ENCODE measurements around the gene PCBD2.

Gene PCBD2

GRCh38 chr5:135008556-135008955 is 103.6 kb downstream of the PCBD2 start:
- Histone ChIP-seq H3K4me1 (ENCODE audit: low read length) (peaks cover 6% of the 10 kb centered on the region; the same call in 1 of the 2 replicates), H2AFZ (ENCODE audit: low read length) (no peak overlapping the region), H3K9ac (ENCODE audit: low read length) (no peak overlapping the region), H3K9me3 (replicated peaks; ENCODE audit: insufficient read depth, low read length) (no peaks in the 10 kb centered on the region), H3K79me2 (ENCODE audit: low read length) (no peaks in the 10 kb centered on the region), H3K4me3 (ENCODE audit: low read length) (no peak overlapping the region), H4K20me1 (ENCODE audit: insufficient read depth, low read length) (no peaks in the 10 kb centered on the region), H3K9me2 (replicated peaks; ENCODE audit: insufficient read depth, low read length) (no peaks in the 10 kb centered on the region), H3K4me2 (ENCODE audit: low read depth, low read length) (no peak overlapping the region), H3K36me3 (replicated peaks; ENCODE audit: insufficient read depth, low read length) (no peaks in the 10 kb centered on the region), H3K27me3 (replicated peaks; ENCODE audit: insufficient read depth, low read length) (no peaks in the 10 kb centered on the region), H3K27ac (ENCODE audit: low read length) (no peak overlapping the region), H3F3A (ENCODE audit: insufficient read depth, low read length) (no peaks in the 10 kb centered on the region)
- no peak for DNase-seq
- TF ChIP-seq, protein P1, sequence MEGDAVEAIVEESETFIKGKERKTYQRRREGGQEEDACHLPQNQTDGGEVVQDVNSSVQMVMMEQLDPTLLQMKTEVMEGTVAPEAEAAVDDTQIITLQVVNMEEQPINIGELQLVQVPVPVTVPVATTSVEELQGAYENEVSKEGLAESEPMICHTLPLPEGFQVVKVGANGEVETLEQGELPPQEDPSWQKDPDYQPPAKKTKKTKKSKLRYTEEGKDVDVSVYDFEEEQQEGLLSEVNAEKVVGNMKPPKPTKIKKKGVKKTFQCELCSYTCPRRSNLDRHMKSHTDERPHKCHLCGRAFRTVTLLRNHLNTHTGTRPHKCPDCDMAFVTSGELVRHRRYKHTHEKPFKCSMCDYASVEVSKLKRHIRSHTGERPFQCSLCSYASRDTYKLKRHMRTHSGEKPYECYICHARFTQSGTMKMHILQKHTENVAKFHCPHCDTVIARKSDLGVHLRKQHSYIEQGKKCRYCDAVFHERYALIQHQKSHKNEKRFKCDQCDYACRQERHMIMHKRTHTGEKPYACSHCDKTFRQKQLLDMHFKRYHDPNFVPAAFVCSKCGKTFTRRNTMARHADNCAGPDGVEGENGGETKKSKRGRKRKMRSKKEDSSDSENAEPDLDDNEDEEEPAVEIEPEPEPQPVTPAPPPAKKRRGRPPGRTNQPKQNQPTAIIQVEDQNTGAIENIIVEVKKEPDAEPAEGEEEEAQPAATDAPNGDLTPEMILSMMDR (IDR thresholded peaks at IDR 0.05; ENCODE audit: low read length) = no peak
- TF ChIP-seq EZH2 (optimal IDR thresholded peaks at IDR 0.05; ENCODE audit: low read depth, low read length) (no peak), EZH2phosphoT487 (IDR thresholded peaks at IDR 0.05; ENCODE audit: low read length) (no peak)

DNA sequence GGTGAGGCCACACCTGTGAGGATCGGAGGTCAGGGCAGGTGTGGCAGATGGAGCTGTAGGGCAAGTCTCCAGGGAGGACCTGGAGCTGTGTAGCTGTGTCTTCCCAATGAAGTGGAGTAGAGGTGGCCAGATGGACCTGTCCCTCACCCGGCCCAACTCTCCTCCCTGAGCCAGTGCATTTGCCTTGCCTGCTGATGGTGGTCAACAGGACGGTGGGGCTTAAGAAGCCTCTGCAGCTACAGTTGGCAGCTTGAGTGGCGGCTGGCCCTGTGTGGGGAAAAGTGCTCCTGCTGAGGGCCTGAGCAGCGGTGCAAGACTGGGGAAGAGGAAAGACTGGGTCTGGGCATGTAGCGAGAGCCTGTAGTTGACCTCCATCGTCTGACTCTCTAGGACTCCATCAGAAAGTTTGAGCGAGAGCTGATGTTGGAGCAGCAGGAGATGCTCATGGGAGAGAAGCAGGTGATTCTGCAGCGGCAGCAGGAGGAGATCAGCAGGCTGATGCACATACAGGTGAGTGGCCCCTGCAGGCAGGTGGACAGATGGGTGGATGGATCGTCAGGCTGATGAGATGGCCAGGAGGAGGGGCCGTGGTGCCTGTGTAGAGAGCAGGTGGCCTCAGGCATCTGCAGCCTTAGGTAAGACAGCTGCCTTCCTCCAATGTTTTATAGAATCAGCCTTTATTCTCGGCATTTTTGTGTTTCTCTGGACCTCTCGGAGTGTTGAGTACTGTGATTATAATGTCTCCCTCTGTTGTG is 104.2 kb downstream of the PCBD2 start:
- no peaks in the 10 kb centered on the region for H3K36me3 ChIP-seq (replicated peaks; ENCODE audit: insufficient read depth, low read length)
- no peaks in the 10 kb centered on the region for H3K9me3 ChIP-seq (replicated peaks; ENCODE audit: insufficient read depth, low read length)
- H4K20me1 ChIP-seq (ENCODE audit: insufficient read depth, low read length) = no peaks in the 10 kb centered on the region
- DNase-seq = no peak
- no peak overlapping the region for H3K4me3 ChIP-seq (ENCODE audit: low read length)
- H3K27ac ChIP-seq (ENCODE audit: low read length) = no peak overlapping the region
- TF ChIP-seq, protein P1 (IDR thresholded peaks at IDR 0.05; ENCODE audit: low read length) = no peak
- TF ChIP-seq EZH2 (optimal IDR thresholded peaks at IDR 0.05; ENCODE audit: low read depth, low read length) = no peak
- TF ChIP-seq EZH2phosphoT487 (IDR thresholded peaks at IDR 0.05; ENCODE audit: low read length) = no peak
- H2AFZ ChIP-seq (ENCODE audit: low read length) = no peak overlapping the region
- H3K9me2 ChIP-seq (replicated peaks; ENCODE audit: insufficient read depth, low read length) = no peaks in the 10 kb centered on the region
- peaks cover 6% of the 10 kb centered on the region; the same call in 1 of the 2 replicates for H3K4me1 ChIP-seq (ENCODE audit: low read length)
- no peak overlapping the region for H3K4me2 ChIP-seq (ENCODE audit: low read depth, low read length)
- no peaks in the 10 kb centered on the region for H3K27me3 ChIP-seq (replicated peaks; ENCODE audit: insufficient read depth, low read length)
- no peaks in the 10 kb centered on the region for H3K79me2 ChIP-seq (ENCODE audit: low read length)
- H3K9ac ChIP-seq (ENCODE audit: low read length) = no peak overlapping the region
- H3F3A ChIP-seq (ENCODE audit: insufficient read depth, low read length) = no peaks in the 10 kb centered on the region

DNA sequence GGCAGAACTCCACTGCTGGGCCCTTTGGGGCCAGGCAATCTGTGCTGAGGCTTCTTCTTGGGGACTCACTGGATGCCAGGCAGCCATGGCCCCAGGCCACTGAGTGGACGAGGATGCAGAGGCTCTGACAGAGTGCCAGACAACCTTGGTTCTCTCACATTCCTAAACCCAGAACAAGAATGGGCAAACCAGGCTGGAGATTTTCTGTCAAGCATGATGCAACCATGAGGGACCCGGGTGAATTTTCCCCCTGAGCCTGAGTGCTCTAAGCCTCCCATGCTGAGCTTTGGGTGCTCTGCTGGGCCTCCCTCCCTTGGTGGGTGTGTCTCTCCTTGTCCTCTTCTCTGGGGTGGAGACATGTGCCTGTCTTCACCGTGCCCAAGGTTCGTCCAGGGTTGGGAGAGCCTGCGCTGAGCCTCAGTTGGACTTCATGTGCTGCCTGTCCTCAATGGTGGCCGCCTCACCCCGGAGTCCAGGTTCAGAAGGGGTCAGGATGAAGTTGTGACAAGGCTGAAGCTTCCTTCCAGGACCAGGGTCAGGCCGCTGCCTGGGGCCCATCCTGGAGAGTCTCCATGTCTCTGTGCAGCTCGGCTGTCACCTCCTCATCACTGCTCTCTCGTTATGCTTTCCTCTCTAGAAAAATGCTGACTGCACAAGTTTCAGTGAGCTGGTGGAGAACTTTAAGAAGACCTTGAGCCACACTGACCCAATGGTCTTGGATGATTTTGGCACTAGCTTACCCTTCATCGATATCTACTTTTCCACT is 105.0 kb downstream of the PCBD2 start:
- H3K4me2 ChIP-seq (ENCODE audit: low read depth, low read length) = no peak overlapping the region
- peaks cover 6% of the 10 kb centered on the region; the same call in 1 of the 2 replicates for H3K4me1 ChIP-seq (ENCODE audit: low read length)
- no peak overlapping the region for H3K4me3 ChIP-seq (ENCODE audit: low read length)
- no peak overlapping the region for H3K9ac ChIP-seq (ENCODE audit: low read length)
- H3K79me2 ChIP-seq (ENCODE audit: low read length) = no peaks in the 10 kb centered on the region
- no peaks in the 10 kb centered on the region for H3K27me3 ChIP-seq (replicated peaks; ENCODE audit: insufficient read depth, low read length)
- no peak overlapping the region for H3K27ac ChIP-seq (ENCODE audit: low read length)
- no peak for DNase-seq
- no peaks in the 10 kb centered on the region for H3F3A ChIP-seq (ENCODE audit: insufficient read depth, low read length)
- TF ChIP-seq, protein P1 (IDR thresholded peaks at IDR 0.05; ENCODE audit: low read length) = no peak
- TF ChIP-seq EZH2 (optimal IDR thresholded peaks at IDR 0.05; ENCODE audit: low read depth, low read length) (no peak), EZH2phosphoT487 (IDR thresholded peaks at IDR 0.05; ENCODE audit: low read length) (no peak)
- no peaks in the 10 kb centered on the region for H3K9me3 ChIP-seq (replicated peaks; ENCODE audit: insufficient read depth, low read length)
- H4K20me1 ChIP-seq (ENCODE audit: insufficient read depth, low read length) = no peaks in the 10 kb centered on the region
- no peaks in the 10 kb centered on the region for H3K9me2 ChIP-seq (replicated peaks; ENCODE audit: insufficient read depth, low read length)
- no peak overlapping the region for H2AFZ ChIP-seq (ENCODE audit: low read length)
- no peaks in the 10 kb centered on the region for H3K36me3 ChIP-seq (replicated peaks; ENCODE audit: insufficient read depth, low read length)
